Peyer's patch (tissue), 4 donors: ENCODE results near the gene XRRA1.

ENCODE experiments used
- POLR2A ChIP-seq, 2 donors: fragments of 450-650 bp; IDR thresholded peaks; one replicate each; pipeline ENCODE4 v1.5.1; 2017; ENCODE audit warnings: antibody characterized with exemption in 2 of 2, mild to moderate bottlenecking in 2 of 2, moderate library complexity in 2 of 2
- TF ChIP-seq, protein P1 (sequence below), 6 experiments: fragments of 450-650 bp in 4 of 6; fragments of 200-600 bp in 2 of 6; sonication (generic) in 1 of 6; IDR thresholded peaks; one replicate each; pipeline ENCODE4 v1.5.1; 2017 to 2019; ENCODE audit warnings: antibody characterized with exemption in 6 of 6, mild to moderate bottlenecking in 3 of 6, moderate library complexity in 1 of 6

GRCh38 chr11:74849525-74850391, 99.1 kb downstream of the XRRA1 start:
- TF ChIP-seq, protein P1, sequence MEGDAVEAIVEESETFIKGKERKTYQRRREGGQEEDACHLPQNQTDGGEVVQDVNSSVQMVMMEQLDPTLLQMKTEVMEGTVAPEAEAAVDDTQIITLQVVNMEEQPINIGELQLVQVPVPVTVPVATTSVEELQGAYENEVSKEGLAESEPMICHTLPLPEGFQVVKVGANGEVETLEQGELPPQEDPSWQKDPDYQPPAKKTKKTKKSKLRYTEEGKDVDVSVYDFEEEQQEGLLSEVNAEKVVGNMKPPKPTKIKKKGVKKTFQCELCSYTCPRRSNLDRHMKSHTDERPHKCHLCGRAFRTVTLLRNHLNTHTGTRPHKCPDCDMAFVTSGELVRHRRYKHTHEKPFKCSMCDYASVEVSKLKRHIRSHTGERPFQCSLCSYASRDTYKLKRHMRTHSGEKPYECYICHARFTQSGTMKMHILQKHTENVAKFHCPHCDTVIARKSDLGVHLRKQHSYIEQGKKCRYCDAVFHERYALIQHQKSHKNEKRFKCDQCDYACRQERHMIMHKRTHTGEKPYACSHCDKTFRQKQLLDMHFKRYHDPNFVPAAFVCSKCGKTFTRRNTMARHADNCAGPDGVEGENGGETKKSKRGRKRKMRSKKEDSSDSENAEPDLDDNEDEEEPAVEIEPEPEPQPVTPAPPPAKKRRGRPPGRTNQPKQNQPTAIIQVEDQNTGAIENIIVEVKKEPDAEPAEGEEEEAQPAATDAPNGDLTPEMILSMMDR (IDR thresholded peaks at IDR 0.05) = no peak
- no peak for TF ChIP-seq POLR2A (IDR thresholded peaks at IDR 0.05)
